Ovary (tissue), 9 donors: ENCODE results near the gene SMIM5. TPM values are rescaled to one million over a fixed set of nuclear protein-coding genes. Genes with fewer than 3 reads are reported as not detected.

ENCODE experiments used
- DNase-seq, 5 donors: peaks; one replicate each; pipeline ENCODE4 v3.0.0-alpha.2; 2019 to 2020
- H3K27ac ChIP-seq, 2 donors: fragments of 200-600 bp; one replicate each; pipeline versions ENCODE4 v1.5.1 to v1.8.0; 2019 to 2022
- H3K27me3 ChIP-seq: fragments of 200-600 bp; one replicate; pipeline ENCODE4 v1.8.0; 2022
- H3K36me3 ChIP-seq: fragments of 200-600 bp; sonication (generic); one replicate; pipeline ENCODE4 v1.5.1; 2019
- H3K4me1 ChIP-seq: one replicate; pipeline ENCODE4 v1.8.1; 2013; ENCODE audit warnings: mild to moderate bottlenecking, moderate library complexity; ENCODE audit not compliant: insufficient read depth
- H3K4me3 ChIP-seq: fragments of 200-600 bp; sonication (generic); one replicate; pipeline ENCODE4 v1.5.1; 2017
- H3K9me3 ChIP-seq, 2 donors: fragments of 200-600 bp in 1 of 2; sonication (generic) in 1 of 2; one replicate each; pipeline versions ENCODE4 v1.5.1 to v1.8.1; 2013 to 2019; ENCODE audit warnings: mild to moderate bottlenecking in 1 of 2, moderate library complexity in 1 of 2
- CTCF ChIP-seq, 3 donors: fragments of 450-650 bp in 2 of 3; fragments of 200-600 bp in 1 of 3; IDR thresholded peaks; one replicate each; pipeline versions ENCODE4 v1.5.1 to v1.8.0; 2016 to 2022; ENCODE audit warnings: antibody characterized with exemption in 3 of 3, mild to moderate bottlenecking in 1 of 3
- EP300 ChIP-seq: sonication (generic); formaldehyde crosslinking; IDR thresholded peaks from one replicate; pipeline ENCODE4 v1.6.1; 2017; ENCODE audit warnings: antibody characterized with exemption
- POLR2A ChIP-seq: fragments of 450-650 bp; IDR thresholded peaks from one replicate; pipeline ENCODE4 v1.6.1; 2017; ENCODE audit warnings: antibody characterized with exemption, mild to moderate bottlenecking, moderate library complexity
- WGBS, 3 donors: extraction: QIAGEN DNeasy Blood & Tissue Kit in 1 of 3; methylation state at CpG; one replicate each; pipeline versions ENCODE4 v1.1.5 to v1.1.7; 2013 to 2017; 5-methylcytosine and 5-hydroxymethylcytosine counted together
- intact Hi-C, 4 donors: fragments of 100-400 bp; cut with DNase I; formaldehyde crosslinking; loops; one replicate each; pipeline versions ENCODE4 v1.11.0 to v1.15.1; 2022 to 2023
- polyA plus RNA-seq, 2 donors: library from polyadenylated mRNA; stranded (reverse); fragments of 200-250 nt in 1 of 2; fragments of 350-450 nt in 1 of 2; fragmentation: Illumina TruSeq in 1 of 2; extraction: RNeasy Lipid Tissue Mini Kit (QIAGEN cat#74804) in 1 of 2; gene quantifications; one replicate each; pipeline ENCODE4 v1.2.3, GENCODE V29; 2013 to 2014
- total RNA-seq, 7 donors: library from RNA; depleted of rRNA in 2 of 7; stranded (reverse); fragments of >200 nt in 2 of 7; fragmentation: NEBNext Ultra II Directional in 3 of 7; extraction: Animal tissue kit (Norgen Biotek cat#: 25700) in 3 of 7; gene quantifications; one replicate each; pipeline versions ENCODE4 v1.1.0 to v1.2.4, GENCODE V29; 2016 to 2023
- donor health status: DM: no; HTN: no; CAD: no; lungs with moderate emphysema.
- donor health status: DM: no; HTN: no; CAD: no.
- donor health status: Bipolar disorder and iron deficiency.
- donor health status: DM: yes; HTN: yes; CAD: no.
- donor health status: DM: no; HTN: no; CAD: no.
- donor health status: DM: yes; HTN: yes; CAD: no.

Gene SMIM5
- total and polyA plus RNA-seq, 9 donors: 0.51 to 7.9 (median 1.3) TPM

DNA sequence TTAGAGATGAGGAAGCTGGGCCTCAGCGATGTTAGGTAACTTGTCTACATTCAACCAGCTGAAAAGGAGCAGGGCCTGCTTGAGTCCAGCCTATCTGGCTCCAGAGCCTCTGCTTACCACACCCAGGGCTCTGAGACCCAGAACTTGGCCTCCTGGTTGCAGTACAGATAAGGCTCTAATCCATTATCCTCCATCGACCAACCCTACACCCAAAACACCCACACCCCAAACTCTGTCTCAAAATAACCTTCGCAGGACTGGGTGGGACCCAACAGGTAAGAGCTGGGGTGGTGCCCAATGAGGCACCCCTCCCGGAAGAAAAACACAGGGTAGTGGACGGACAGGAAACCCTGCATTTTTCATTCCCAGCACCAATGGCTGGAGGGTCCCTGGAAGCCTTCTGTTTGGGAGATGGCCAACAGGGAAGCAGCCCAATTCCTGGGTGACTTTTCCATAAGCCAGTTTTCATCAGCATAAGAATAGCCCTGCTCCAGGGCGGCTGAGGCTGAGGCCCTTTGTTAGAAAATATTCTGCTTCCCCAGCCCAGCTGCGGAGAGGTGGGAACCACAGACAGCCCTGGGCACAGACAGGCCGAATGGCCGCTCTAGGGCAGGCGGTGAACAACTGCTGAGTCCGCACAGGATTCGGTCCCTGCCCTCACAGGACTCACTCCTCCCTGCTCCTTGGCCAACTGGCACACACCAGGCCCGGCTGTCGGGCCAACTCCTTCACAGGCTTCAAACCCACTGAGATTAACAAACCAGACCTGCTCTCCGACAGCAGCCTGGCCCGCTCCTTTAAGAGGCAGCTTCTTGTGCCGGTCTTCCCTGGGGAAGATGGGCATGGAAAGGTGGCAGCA lies 9.8 kb downstream of the SMIM5 start:
- WGBS, 3 donors: 88 to 90% (median 89%) methylated on average over 17 of the region's 17 CpGs
- no peak overlapping the region for H3K27ac ChIP-seq
- DNase-seq: no peak
- no peaks in the 10 kb centered on the region for H3K9me3 ChIP-seq
- H3K36me3 ChIP-seq: no peaks in the 10 kb centered on the region
- no peak overlapping the region for H3K4me3 ChIP-seq
- H3K4me1 ChIP-seq: no peaks in the 10 kb centered on the region
- TF ChIP-seq POLR2A (no peak), CTCF (IDR thresholded peaks at IDR 0.05) (no peak), EP300 (no peak)
- H3K27me3 ChIP-seq: no peaks in the 10 kb centered on the region
- intact Hi-C loops: no loop called here

DNA sequence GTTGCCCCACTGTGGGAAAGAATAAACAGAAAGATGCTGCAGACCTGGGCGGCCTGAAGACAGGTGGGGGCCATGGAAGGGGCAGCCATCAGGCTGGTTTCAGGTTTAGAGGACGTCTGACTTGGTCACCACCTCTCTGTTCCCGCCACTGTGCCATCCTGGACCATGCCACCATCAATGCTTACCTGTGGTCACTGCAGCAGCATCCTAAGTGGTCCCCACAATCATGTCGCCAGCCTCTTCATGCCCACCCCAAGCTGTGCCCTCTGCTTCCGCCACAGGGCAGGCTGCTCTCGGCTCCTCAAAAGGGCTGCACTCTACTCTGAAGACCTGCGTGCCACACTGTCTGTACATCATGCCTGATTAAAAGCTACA lies 10.4 kb downstream of the SMIM5 start:
- no peaks in the 10 kb centered on the region for H3K36me3 ChIP-seq
- H3K4me3 ChIP-seq: no peak overlapping the region
- TF ChIP-seq POLR2A (no peak), CTCF (IDR thresholded peaks at IDR 0.05) (no peak), EP300 (no peak)
- H3K27me3 ChIP-seq: no peaks in the 10 kb centered on the region
- intact Hi-C loops: no loop called here
- H3K27ac ChIP-seq: no peak overlapping the region
- no peaks in the 10 kb centered on the region for H3K4me1 ChIP-seq
- no peak for DNase-seq
- WGBS, 3 donors: 91 to 94% (median 94%) methylated on average over 7 of the region's 7 CpGs
- H3K9me3 ChIP-seq: no peaks in the 10 kb centered on the region

- no peaks in the 10 kb centered on the region for H3K36me3 ChIP-seq
- intact Hi-C loops: no loop called here
- no peak for TF ChIP-seq POLR2A
- TF ChIP-seq EP300: no peak
- H3K4me1 ChIP-seq: no peaks in the 10 kb centered on the region
- H3K27ac ChIP-seq: no peak overlapping the region
- no peak for DNase-seq
- WGBS, 3 donors: 76 to 80% (median 78%) methylated on average over 7 of the region's 7 CpGs
- H3K4me3 ChIP-seq: no peak overlapping the region
- H3K9me3 ChIP-seq: no peaks in the 10 kb centered on the region
- H3K27me3 ChIP-seq: no peaks in the 10 kb centered on the region
Measured at GRCh38 chr17:75645501-75645888, 12.3 kb downstream of the SMIM5 start.

DNA sequence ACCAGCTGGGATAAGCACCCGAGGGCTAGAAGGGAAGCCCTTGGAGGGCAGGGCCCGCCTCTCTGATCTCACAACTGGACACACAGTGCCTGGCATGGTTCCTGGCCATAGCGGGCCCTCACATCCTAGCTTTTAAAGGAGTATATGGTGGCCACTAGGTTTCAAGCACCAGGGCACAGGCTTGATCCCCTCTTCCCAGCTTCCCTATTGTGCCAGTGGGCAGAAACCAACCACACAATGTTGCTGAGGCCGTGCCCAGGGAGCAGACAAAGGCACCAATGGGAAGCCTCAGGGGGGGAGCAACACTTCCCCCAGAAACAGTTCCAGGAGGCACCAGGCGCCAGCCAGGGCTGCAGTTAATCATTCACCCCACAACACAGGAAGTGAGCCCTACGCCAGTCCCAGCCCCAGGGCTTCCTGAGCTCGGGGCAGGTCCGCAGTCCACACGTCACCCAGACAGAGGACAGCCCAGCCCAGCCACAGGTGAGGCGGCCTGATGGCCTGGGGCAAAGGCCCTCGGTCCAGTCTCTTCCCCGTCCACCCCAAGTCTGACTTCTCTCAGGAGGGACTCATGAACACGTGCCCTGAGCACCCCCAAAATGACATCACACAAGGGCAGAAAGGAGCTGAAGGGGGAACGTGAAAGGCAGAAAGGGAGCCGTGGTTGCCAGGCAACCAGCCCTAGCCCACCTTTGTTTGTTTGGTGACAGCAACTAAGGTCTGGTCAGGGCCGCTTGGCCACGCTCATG lies 12.8 kb downstream of the SMIM5 start:
- Histone ChIP-seq H3K36me3 (no peaks in the 10 kb centered on the region), H3K4me1 (no peaks in the 10 kb centered on the region), H3K27me3 (no peaks in the 10 kb centered on the region), H3K9me3 (no peaks in the 10 kb centered on the region), H3K27ac (no peak overlapping the region), H3K4me3 (no peak overlapping the region)
- TF ChIP-seq CTCF (IDR thresholded peaks at IDR 0.05) (no peak), EP300 (no peak), POLR2A (no peak)
- WGBS, 3 donors: 78 to 86% (median 83%) methylated on average over 13 to 17 of the region's 17 CpGs
- DNase-seq: peak in 1 of 5 donors; percentile 35
- intact Hi-C loops: no loop called here

DNA sequence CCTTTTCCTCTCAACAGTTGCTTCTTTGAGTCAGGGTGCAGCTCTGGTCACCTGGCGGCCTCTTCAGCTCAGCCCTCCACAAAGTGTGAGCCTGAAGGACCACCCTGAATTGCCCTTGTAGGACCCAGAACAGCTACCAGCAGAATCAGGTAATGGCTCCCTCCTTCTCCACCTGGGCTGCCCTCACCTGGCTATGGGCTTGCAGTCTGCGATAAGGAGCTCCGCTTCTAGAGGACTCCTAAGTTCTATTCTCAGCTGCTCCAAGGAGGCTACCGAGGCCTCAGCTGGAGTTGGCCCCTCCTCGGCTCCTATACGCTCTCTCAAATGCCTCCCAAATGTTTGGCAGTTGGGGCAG lies 13.4 kb downstream of the SMIM5 start:
- H3K27ac ChIP-seq: no peak overlapping the region
- no peaks in the 10 kb centered on the region for H3K4me1 ChIP-seq
- no peaks in the 10 kb centered on the region for H3K9me3 ChIP-seq
- WGBS, 3 donors: 93 to 95% (median 93%) methylated on average over 6 of the region's 6 CpGs
- DNase-seq: no peak
- intact Hi-C loops: no loop called here
- H3K4me3 ChIP-seq: no peak overlapping the region
- H3K36me3 ChIP-seq: no peaks in the 10 kb centered on the region
- H3K27me3 ChIP-seq: no peaks in the 10 kb centered on the region
- TF ChIP-seq POLR2A (no peak), EP300 (no peak), CTCF (IDR thresholded peaks at IDR 0.05) (no peak)
